HepG2 (cell line): ENCODE results near the gene ZNF684. TPM values are rescaled to one million over a fixed set of nuclear protein-coding genes. Genes with fewer than 3 reads are reported as not detected.

Experiments
- ATF7-NPFF ChIP-seq: sonication (generic); formaldehyde crosslinking; IDR thresholded peaks from 2 replicates; pipeline ENCODE4 v1.8.1; 2023; ENCODE audit warnings: mild to moderate bottlenecking, low read depth, missing genetic modification reagents, moderate library complexity
- DMAP1 ChIP-seq: IDR thresholded peaks from 2 replicates; pipeline ENCODE4 v1.6.1; 2016
- FOXK1 ChIP-seq: sonication (generic); formaldehyde crosslinking; IDR thresholded peaks from 2 replicates; pipeline ENCODE4 v1.4.0; 2020; ENCODE audit warnings: low read depth, missing genetic modification reagents, borderline replicate concordance
- HOXA9 ChIP-seq: sonication (generic); formaldehyde crosslinking; IDR thresholded peaks from 2 replicates; pipeline ENCODE4 v1.8.1; 2022; ENCODE audit warnings: missing genetic modification reagents, mild to moderate bottlenecking, moderate library complexity, borderline replicate concordance
- NFIB ChIP-seq: sonication (generic); formaldehyde crosslinking; IDR thresholded peaks from 2 replicates; pipeline ENCODE4 v1.9.0; 2021; ENCODE audit warnings: missing genetic modification reagents, mild to moderate bottlenecking, borderline replicate concordance
- PHB2 ChIP-seq: fragments of 450-650 bp; IDR thresholded peaks from 2 replicates; pipeline ENCODE4 v1.6.1; 2018; ENCODE audit not compliant: partially characterized antibody
- ZFP1 ChIP-seq: IDR thresholded peaks from 2 replicates; pipeline ENCODE4 v1.6.1; 2016
- ZNF34 ChIP-seq: sonication (generic); formaldehyde crosslinking; IDR thresholded peaks from 2 replicates; pipeline ENCODE4 v1.4.0; 2020; ENCODE audit warnings: mild to moderate bottlenecking, missing genetic modification reagents, borderline replicate concordance
- ZNF510 ChIP-seq: sonication (generic); formaldehyde crosslinking; IDR thresholded peaks from 2 replicates; pipeline ENCODE4 v1.4.0; 2020; ENCODE audit warnings: low read depth, mild to moderate bottlenecking, missing genetic modification reagents
- ZNF570 ChIP-seq: sonication (generic); formaldehyde crosslinking; IDR thresholded peaks from 2 replicates; pipeline ENCODE4 v1.4.0; 2020; ENCODE audit warnings: mild to moderate bottlenecking, missing genetic modification reagents, borderline replicate concordance
- polyA plus RNA-seq, 8 experiments: library from polyadenylated mRNA; depleted of rRNA in 3 of 8; stranded (reverse) in 7 of 8; unstranded in 1 of 8; fragments of >200 nt; fragmentation: Illumina TruSeq in 4 of 8; extraction: Trizol in 4 of 8; gene quantifications; 2 replicates each; pipeline versions ENCODE4 v1.2.1 to v1.2.3, GENCODE V29; 2011 to 2016; ENCODE audit warnings: low read depth in 4 of 8, missing spikeins in 1 of 8, mixed read lengths in 1 of 8; ENCODE audit not compliant: insufficient read depth in 1 of 8
- total RNA-seq, 5 experiments: library from RNA; depleted of rRNA; stranded (reverse); fragments of >200 nt; fragmentation: Illumina TruSeq; extraction: Trizol; gene quantifications; 2 replicates each; pipeline ENCODE4 v1.2.3, GENCODE V29; 2016; ENCODE audit warnings: low read depth in 1 of 5
- TF ChIP-seq, protein P1 (sequence below): sonication (generic); formaldehyde crosslinking; IDR thresholded peaks from 2 replicates; pipeline ENCODE4 v1.5.1; 2020; ENCODE audit warnings: missing genetic modification reagents, mild to moderate bottlenecking, borderline replicate concordance
- TF ChIP-seq, protein P2 (sequence below): sonication (generic); formaldehyde crosslinking; IDR thresholded peaks from 2 replicates; pipeline ENCODE4 v1.5.1; 2020; ENCODE audit warnings: missing genetic modification reagents, mild to moderate bottlenecking, borderline replicate concordance
- TF ChIP-seq, protein P3 (sequence below): sonication (generic); formaldehyde crosslinking; conservative IDR thresholded peaks from 2 replicates; pipeline ENCODE4 v1.4.0; 2020; ENCODE audit warnings: missing genetic modification reagents
- TF ChIP-seq, protein P4 (sequence below): sonication (generic); formaldehyde crosslinking; IDR thresholded peaks from 2 replicates; pipeline ENCODE4 v1.4.0; 2020; ENCODE audit warnings: low read depth, missing genetic modification reagents
- TF ChIP-seq, protein P5 (sequence below): sonication (generic); formaldehyde crosslinking; IDR thresholded peaks from 2 replicates; pipeline ENCODE4 v1.8.0; 2022; ENCODE audit warnings: missing genetic modification reagents, low read depth, mild to moderate bottlenecking, borderline replicate concordance
- TF ChIP-seq, protein P6 (sequence below): sonication (generic); formaldehyde crosslinking; IDR thresholded peaks from 2 replicates; pipeline ENCODE4 v1.4.0; 2020; ENCODE audit warnings: mild to moderate bottlenecking, missing genetic modification reagents
- TF ChIP-seq, protein P7 (sequence below): sonication (generic); formaldehyde crosslinking; IDR thresholded peaks from 2 replicates; pipeline ENCODE4 v1.4.0; 2020; ENCODE audit warnings: missing genetic modification reagents, borderline replicate concordance

ZNF684 gene
- total and polyA plus RNA-seq, 2 of the 13 experiments (the other 11 are each of a cell fraction or from before 2014, with no cell fraction given): 6.5 to 15.2 TPM

DNA sequence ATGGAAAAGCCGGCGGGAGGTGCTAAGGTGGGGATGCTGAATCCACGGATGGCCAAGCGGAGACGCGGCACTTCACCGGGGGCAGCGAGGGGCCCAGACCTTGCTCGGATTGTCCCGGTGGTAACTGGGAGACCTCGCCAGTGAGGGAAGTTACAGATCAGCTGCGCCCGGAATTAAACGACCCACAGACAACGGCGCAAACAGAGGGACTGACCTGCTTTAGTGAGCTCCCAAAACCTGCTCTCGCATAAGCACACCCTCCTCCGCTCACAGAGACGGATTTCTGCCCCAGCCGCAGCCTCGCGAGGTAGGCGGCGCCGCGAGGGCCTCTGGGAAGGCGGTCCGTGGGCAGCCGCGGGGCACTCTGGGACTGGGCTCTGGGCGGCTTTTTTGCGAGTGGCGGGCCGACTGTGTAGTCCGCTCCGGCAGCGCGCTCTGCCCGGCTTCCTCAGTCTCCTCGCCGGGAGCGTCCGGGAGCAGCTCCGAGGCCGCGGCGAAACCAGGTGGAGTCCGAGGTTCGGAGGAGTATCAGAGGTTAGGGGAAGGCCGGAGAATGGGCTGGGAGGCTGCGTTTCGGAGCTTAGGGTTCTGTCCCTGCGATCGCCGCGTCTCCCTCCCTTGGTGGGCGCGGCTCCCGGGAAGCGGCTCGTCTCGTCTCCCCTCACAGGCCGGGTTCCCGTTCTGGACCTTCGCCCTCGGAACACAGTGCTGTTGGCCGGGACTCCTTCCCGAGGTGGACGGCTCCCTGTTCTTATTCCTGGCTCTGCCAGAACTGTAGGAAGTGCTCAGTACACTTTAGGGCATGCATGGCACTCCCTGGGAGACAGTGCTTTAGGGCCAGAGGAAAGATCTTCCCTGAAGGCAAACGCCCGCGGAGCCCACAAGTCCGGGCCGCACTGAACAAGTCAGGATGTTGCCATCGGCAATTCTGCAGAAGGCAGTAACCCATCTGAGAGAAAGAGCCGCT is 22.8 kb upstream of the ZNF684 start, which contains the start of gene EXO5 (continued):
- TF ChIP-seq, protein P1, sequence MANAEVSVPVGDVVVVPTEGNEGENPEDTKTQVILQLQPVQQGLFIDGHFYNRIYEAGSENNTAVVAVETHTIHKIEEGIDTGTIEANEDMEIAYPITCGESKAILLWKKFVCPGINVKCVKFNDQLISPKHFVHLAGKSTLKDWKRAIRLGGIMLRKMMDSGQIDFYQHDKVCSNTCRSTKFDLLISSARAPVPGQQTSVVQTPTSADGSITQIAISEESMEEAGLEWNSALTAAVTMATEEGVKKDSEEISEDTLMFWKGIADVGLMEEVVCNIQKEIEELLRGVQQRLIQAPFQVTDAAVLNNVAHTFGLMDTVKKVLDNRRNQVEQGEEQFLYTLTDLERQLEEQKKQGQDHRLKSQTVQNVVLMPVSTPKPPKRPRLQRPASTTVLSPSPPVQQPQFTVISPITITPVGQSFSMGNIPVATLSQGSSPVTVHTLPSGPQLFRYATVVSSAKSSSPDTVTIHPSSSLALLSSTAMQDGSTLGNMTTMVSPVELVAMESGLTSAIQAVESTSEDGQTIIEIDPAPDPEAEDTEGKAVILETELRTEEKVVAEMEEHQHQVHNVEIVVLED (CRISPR knock-in tag): peak; percentile 65; the same call in 1 of the 2 replicates
- TF ChIP-seq, protein P2, sequence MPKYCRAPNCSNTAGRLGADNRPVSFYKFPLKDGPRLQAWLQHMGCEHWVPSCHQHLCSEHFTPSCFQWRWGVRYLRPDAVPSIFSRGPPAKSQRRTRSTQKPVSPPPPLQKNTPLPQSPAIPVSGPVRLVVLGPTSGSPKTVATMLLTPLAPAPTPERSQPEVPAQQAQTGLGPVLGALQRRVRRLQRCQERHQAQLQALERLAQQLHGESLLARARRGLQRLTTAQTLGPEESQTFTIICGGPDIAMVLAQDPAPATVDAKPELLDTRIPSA (CRISPR knock-in tag): 0 out of 2 replicates have a peak, but pooled peaks have one; percentile 41
- TF ChIP-seq ZNF570 (CRISPR knock-in tag) (no peak), ZNF34 (0 out of 2 replicates have a peak, but pooled peaks have one; percentile 75), PHB2 (no peak), DMAP1 (CRISPR knock-in tag) (0 out of 2 replicates have a peak, but pooled peaks have one; percentile 70), ZFP1 (CRISPR knock-in tag) (no peak), FOXK1 (CRISPR knock-in tag) (no peak), ATF7-NPFF (CRISPR knock-in tag) (peak; percentile 86), HOXA9 (CRISPR knock-in tag) (no peak), ZNF510 (CRISPR knock-in tag) (no peak), NFIB (CRISPR knock-in tag) (no peak)
- TF ChIP-seq, protein P3, sequence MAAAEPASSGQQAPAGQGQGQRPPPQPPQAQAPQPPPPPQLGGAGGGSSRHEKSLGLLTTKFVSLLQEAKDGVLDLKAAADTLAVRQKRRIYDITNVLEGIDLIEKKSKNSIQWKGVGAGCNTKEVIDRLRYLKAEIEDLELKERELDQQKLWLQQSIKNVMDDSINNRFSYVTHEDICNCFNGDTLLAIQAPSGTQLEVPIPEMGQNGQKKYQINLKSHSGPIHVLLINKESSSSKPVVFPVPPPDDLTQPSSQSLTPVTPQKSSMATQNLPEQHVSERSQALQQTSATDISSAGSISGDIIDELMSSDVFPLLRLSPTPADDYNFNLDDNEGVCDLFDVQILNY (CRISPR knock-in tag): peak; percentile 72
- TF ChIP-seq, protein P4, sequence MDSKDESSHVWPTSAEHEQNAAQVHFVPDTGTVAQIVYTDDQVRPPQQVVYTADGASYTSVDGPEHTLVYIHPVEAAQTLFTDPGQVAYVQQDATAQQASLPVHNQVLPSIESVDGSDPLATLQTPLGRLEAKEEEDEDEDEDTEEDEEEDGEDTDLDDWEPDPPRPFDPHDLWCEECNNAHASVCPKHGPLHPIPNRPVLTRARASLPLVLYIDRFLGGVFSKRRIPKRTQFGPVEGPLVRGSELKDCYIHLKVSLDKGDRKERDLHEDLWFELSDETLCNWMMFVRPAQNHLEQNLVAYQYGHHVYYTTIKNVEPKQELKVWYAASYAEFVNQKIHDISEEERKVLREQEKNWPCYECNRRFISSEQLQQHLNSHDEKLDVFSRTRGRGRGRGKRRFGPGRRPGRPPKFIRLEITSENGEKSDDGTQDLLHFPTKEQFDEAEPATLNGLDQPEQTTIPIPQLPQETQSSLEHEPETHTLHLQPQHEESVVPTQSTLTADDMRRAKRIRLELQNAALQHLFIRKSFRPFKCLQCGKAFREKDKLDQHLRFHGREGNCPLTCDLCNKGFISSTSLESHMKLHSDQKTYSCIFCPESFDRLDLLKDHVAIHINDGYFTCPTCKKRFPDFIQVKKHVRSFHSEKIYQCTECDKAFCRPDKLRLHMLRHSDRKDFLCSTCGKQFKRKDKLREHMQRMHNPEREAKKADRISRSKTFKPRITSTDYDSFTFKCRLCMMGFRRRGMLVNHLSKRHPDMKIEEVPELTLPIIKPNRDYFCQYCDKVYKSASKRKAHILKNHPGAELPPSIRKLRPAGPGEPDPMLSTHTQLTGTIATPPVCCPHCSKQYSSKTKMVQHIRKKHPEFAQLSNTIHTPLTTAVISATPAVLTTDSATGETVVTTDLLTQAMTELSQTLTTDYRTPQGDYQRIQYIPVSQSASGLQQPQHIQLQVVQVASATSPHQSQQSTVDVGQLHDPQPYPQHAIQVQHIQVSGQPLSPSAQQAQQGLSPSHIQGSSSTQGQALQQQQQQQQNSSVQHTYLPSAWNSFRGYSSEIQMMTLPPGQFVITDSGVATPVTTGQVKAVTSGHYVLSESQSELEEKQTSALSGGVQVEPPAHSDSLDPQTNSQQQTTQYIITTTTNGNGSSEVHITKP (CRISPR knock-in tag): 0 out of 2 replicates have a peak, but pooled peaks have one; percentile 23
- TF ChIP-seq, protein P5, sequence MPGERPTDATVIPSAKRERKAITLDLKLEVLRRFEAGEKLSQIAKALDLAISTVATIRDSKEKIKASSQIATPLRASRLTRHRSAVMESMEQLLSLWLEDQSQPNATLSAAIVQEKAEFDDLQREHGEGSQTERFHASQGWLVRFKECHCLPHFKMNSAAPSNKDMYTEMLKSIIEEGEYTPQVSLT (CRISPR knock-in tag): 0 out of 2 replicates have a peak, but pooled peaks have one; percentile 55
- TF ChIP-seq, protein P6, sequence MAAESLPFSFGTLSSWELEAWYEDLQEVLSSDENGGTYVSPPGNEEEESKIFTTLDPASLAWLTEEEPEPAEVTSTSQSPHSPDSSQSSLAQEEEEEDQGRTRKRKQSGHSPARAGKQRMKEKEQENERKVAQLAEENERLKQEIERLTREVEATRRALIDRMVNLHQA (CRISPR knock-in tag): no peak
- TF ChIP-seq, protein P7, sequence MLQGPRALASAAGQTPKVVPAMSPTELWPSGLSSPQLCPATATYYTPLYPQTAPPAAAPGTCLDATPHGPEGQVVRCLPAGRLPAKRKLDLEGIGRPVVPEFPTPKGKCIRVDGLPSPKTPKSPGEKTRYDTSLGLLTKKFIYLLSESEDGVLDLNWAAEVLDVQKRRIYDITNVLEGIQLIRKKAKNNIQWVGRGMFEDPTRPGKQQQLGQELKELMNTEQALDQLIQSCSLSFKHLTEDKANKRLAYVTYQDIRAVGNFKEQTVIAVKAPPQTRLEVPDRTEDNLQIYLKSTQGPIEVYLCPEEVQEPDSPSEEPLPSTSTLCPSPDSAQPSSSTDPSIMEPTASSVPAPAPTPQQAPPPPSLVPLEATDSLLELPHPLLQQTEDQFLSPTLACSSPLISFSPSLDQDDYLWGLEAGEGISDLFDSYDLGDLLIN: peak; percentile 76; the same call in 1 of the 2 replicates
